Esophagus squamous epithelium (tissue), 5 donors: Measurements from ENCODE around the gene ASXL1. TPM values are rescaled to one million over a fixed set of nuclear protein-coding genes. Genes with fewer than 3 reads are reported as not detected.
A peak's percentile ranks its signal among the peaks of the same experiment; 100 is the strongest.

Experiments used
- DNase-seq: peaks from one replicate; lab custom pipeline; 2025; lab: John Stamatoyannopoulos, UW
- H3K27ac ChIP-seq, 4 donors: fragments of 200-600 bp; sonication (generic); one replicate each; pipeline ENCODE4 v1.5.1; 2016 to 2019; ENCODE audit warnings: mild to moderate bottlenecking in 1 of 4
- H3K27me3 ChIP-seq, 4 donors: fragments of 200-600 bp; sonication (generic); 1 replicate in 3 of 4; 2 replicates in 1 of 4; pipeline versions ENCODE4 v1.5.1 to v1.6.0; 2017 to 2021; ENCODE audit warnings: antibody characterized with exemption in 1 of 4
- H3K36me3 ChIP-seq, 3 donors: fragments of 200-600 bp; sonication (generic); one replicate each; pipeline ENCODE4 v1.5.1; 2016 to 2019
- H3K4me1 ChIP-seq, 3 donors: fragments of 200-600 bp; sonication (generic); one replicate each; pipeline ENCODE4 v1.5.1; 2017 to 2019
- H3K4me3 ChIP-seq, 4 donors: fragments of 200-600 bp; sonication (generic); 1 replicate in 3 of 4; 2 replicates in 1 of 4; pipeline ENCODE4 v1.5.1; 2016 to 2019; ENCODE audit warnings: mild to moderate bottlenecking in 2 of 4, moderate library complexity in 1 of 4
- H3K9me3 ChIP-seq, 3 donors: fragments of 200-600 bp; sonication (generic); one replicate each; pipeline ENCODE4 v1.5.1; 2016 to 2019
- CTCF ChIP-seq, 6 experiments: fragments of 450-650 bp in 4 of 6; fragments of 200-600 bp in 2 of 6; sonication (generic) in 2 of 6; IDR thresholded peaks; one replicate each; pipeline ENCODE4 v1.5.1; 2016 to 2019; ENCODE audit warnings: antibody characterized with exemption in 6 of 6, mild to moderate bottlenecking in 4 of 6, moderate library complexity in 4 of 6
- POLR2A ChIP-seq, 4 donors: fragments of 450-650 bp; IDR thresholded peaks; one replicate each; pipeline ENCODE4 v1.6.1; 2017; ENCODE audit warnings: antibody characterized with exemption in 4 of 4, mild to moderate bottlenecking in 4 of 4, moderate library complexity in 3 of 4
- WGBS, 2 donors: methylation state at CpG; one replicate each; pipeline ENCODE4 v1.1.5; 2018; 5-methylcytosine and 5-hydroxymethylcytosine counted together
- intact Hi-C: fragments of 100-400 bp; cut with DNase I; formaldehyde crosslinking; loops from one replicate; pipeline ENCODE4 v1.15.0; 2022
- total RNA-seq, 4 donors: library from RNA; depleted of rRNA; stranded (reverse); fragments of >200 nt; gene quantifications; one replicate each; pipeline ENCODE4 v1.1.0, GENCODE V29; 2016
- donor health status: DM: yes; HTN: yes; CAD: no.

ASXL1 gene
- total RNA-seq, 4 donors from 2014 or later = 14.3 to 49.2 (median 22.1) TPM

GRCh38 chr20:32468860-32469259 is 110.7 kb downstream of the ASXL1 start:
- Histone ChIP-seq H3K27ac (peak overlapping the region in 1 of 4 donors; percentile 77), H3K4me3 (no peak overlapping the region), H3K4me1 (peaks cover 6 to 94% (median 32%) of the 10 kb centered on the region in 3 donors), H3K36me3 (no peaks in the 10 kb centered on the region), H3K9me3 (no peaks in the 10 kb centered on the region), H3K27me3 (no peaks in the 10 kb centered on the region)
- 68 to 86% methylated on average over 6 to 7 of the region's 7 CpGs for whole genome bisulfite sequencing, 2 donors
- TF ChIP-seq POLR2A (IDR thresholded peaks at IDR 0.05) (no peak), CTCF (IDR thresholded peaks at IDR 0.05) (no peak)
- intact Hi-C loops = no loop called here
- DNase-seq = no peak

DNA sequence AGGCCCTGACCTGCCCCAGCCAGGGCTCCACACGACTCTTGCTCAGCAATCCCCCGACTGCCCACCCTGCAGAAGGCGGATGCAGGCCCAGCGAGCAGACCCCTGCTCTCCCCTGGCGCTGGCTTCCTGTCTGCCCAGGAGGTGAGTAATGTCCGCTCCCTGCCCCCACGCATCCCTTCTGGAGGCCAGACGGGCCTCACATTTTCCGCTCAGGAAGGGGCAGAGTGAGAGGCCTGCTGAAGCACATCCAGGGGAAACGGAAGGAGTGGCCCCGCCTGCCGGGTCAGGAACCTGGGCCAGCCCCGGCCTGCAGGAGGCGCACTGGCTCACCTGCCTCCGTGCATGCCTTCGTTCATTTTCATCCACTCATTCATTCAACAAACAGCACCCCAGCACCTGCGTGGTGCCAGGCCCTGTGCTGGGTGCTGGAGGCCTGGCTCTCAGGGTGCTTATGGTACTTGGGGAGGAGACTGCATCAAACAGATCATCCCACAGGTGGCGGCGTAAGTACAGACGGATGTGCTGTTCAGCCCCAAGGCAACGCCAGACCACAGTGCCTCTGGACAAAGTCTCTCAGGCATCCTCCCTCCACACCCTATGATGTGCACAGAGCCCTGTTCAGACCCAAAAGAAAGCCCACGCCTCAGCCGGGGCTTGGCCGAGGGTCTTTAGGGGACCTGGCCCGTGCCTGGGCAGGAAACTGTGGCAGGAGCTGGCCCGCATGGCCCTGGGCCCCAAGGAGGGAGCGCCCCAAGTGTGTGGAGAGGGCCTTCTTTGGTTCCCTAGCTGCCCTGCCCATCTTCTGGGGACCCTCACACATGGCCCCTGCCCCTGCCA is 112.1 kb downstream of the ASXL1 start:
- no peak for DNase-seq
- H3K27me3 ChIP-seq = no peaks in the 10 kb centered on the region
- peaks cover 20 to 94% (median 46%) of the 10 kb centered on the region in 3 donors for H3K4me1 ChIP-seq
- no peaks in the 10 kb centered on the region for H3K36me3 ChIP-seq
- H3K4me3 ChIP-seq = no peak overlapping the region
- 50% methylated on average over 9 of the region's 27 CpGs; no CpG with 5 or more reads in 1 of the 2 donors for WGBS, 2 donors
- no peaks in the 10 kb centered on the region for H3K9me3 ChIP-seq
- TF ChIP-seq CTCF (IDR thresholded peaks at IDR 0.05) (peak in 4 of 6 experiments; percentile 24 to 45 (median 34)), POLR2A (IDR thresholded peaks at IDR 0.05) (no peak)
- intact Hi-C loops = no loop called here
- H3K27ac ChIP-seq = peak overlapping the region; percentile 22 to 77 (median 49)

GRCh38 chr20:32470940-32471339 is 112.8 kb downstream of the ASXL1 start:
- no peaks in the 10 kb centered on the region for H3K36me3 ChIP-seq

GRCh38 chr20:32472581-32473207 is 114.6 kb downstream of the ASXL1 start:
- Histone ChIP-seq H3K27me3 (no peaks in the 10 kb centered on the region), H3K27ac (peak overlapping the region in 3 of 4 donors; percentile 78 to 88 (median 85)), H3K4me3 (peak overlapping the region in 1 of 4 donors; percentile 63), H3K9me3 (no peaks in the 10 kb centered on the region), H3K36me3 (no peaks in the 10 kb centered on the region), H3K4me1 (peaks cover 32 to 94% (median 56%) of the 10 kb centered on the region in 3 donors)
- DNase-seq = no peak
- intact Hi-C loops = no loop called here
- 100% methylated on average over 1 of the region's 6 CpGs; no CpG with 5 or more reads in 1 of the 2 donors for WGBS, 2 donors
- TF ChIP-seq POLR2A (IDR thresholded peaks at IDR 0.05) (no peak), CTCF (IDR thresholded peaks at IDR 0.05) (no peak)

More at GRCh38 chr20:32470940-32471339, 112.8 kb downstream of the ASXL1 start:
- DNase-seq = no peak
- no peak overlapping the region for H3K4me3 ChIP-seq
- 87 to 100% methylated on average over 2 to 5 of the region's 9 CpGs for WGBS, 2 donors
- H3K27ac ChIP-seq = peak overlapping the region; percentile 22 to 59 (median 46)
- H3K9me3 ChIP-seq = no peaks in the 10 kb centered on the region
- H3K4me1 ChIP-seq = peaks cover 27 to 94% (median 53%) of the 10 kb centered on the region in 3 donors
- no peak for TF ChIP-seq POLR2A (IDR thresholded peaks at IDR 0.05)
- no peak for TF ChIP-seq CTCF (IDR thresholded peaks at IDR 0.05)
- H3K27me3 ChIP-seq = no peaks in the 10 kb centered on the region
- intact Hi-C loops = no loop called here
